GM23338 (cell line): Measurements from ENCODE around the gene ADAP1. TPM values are rescaled to one million over a fixed set of nuclear protein-coding genes. Genes with fewer than 3 reads are reported as not detected.

Source experiments
- ATAC-seq: fragments of 200-7000 bp; cut with Tn5 transposase; 3 replicates; pipeline ENCODE4 v1.9.1; 2020
- DNase-seq: peaks from one replicate; pipeline ENCODE4 v3.0.0-alpha.2; 2015; ENCODE audit warnings: low spot score
- H2AFZ ChIP-seq: fragments of 200-600 bp; sonication (generic); 2 replicates; pipeline ENCODE4 v1.8.0; 2016; ENCODE audit warnings: antibody characterized with exemption, mild to moderate bottlenecking, moderate library complexity
- H3F3A ChIP-seq: fragments of 200-600 bp; sonication (generic); replicated peaks from 2 replicates; pipeline ENCODE4 v1.8.0; 2017; ENCODE audit warnings: antibody characterized with exemption, mixed run types, low read depth
- H3K27ac ChIP-seq: fragments of 200-600 bp; sonication (generic); 2 replicates; pipeline ENCODE4 v1.6.1; 2016; ENCODE audit warnings: low read depth
- H3K27me3 ChIP-seq: fragments of 200-600 bp; sonication (generic); 2 replicates; pipeline ENCODE4 v1.8.0; 2016; ENCODE audit warnings: mild to moderate bottlenecking, mixed run types, moderate library complexity; ENCODE audit not compliant: insufficient read depth
- H3K36me3 ChIP-seq: fragments of 200-600 bp; sonication (generic); 2 replicates; pipeline ENCODE4 v1.8.0; 2016; ENCODE audit warnings: mild to moderate bottlenecking; ENCODE audit not compliant: insufficient read depth
- H3K4me1 ChIP-seq: fragments of 200-600 bp; sonication (generic); 2 replicates; pipeline ENCODE4 v1.8.0; 2016; ENCODE audit warnings: mild to moderate bottlenecking, moderate library complexity; ENCODE audit not compliant: insufficient read depth
- H3K4me2 ChIP-seq: fragments of 200-600 bp; sonication (generic); 2 replicates; pipeline ENCODE4 v1.7.1; 2017; ENCODE audit warnings: mixed run types
- H3K4me3 ChIP-seq: fragments of 200-600 bp; sonication (generic); 2 replicates; pipeline ENCODE4 v1.6.1; 2016; ENCODE audit warnings: mixed run types
- H3K79me2 ChIP-seq: fragments of 200-600 bp; sonication (generic); replicated peaks from 2 replicates; pipeline ENCODE4 v1.8.0; 2017; ENCODE audit warnings: mild to moderate bottlenecking; ENCODE audit not compliant: insufficient read depth
- H3K9me2 ChIP-seq: fragments of 200-600 bp; sonication (generic); 2 replicates; pipeline ENCODE4 v1.8.0; 2017; ENCODE audit not compliant: insufficient read depth
- H4K20me1 ChIP-seq: fragments of 200-600 bp; sonication (generic); replicated peaks from 2 replicates; pipeline ENCODE4 v1.8.0; 2017; ENCODE audit warnings: mild to moderate bottlenecking; ENCODE audit not compliant: insufficient read depth
- H3K27ac Mint-ChIP-seq: 2 replicates; pipeline ENCODE4 v1.8.0; 2020; ENCODE audit warnings: inconsistent platforms, mild to moderate bottlenecking, moderate library complexity, mixed read lengths
- H3K27me3 Mint-ChIP-seq: 3 replicates; pipeline ENCODE4 v1.8.0; 2022; ENCODE audit warnings: low read depth, mild to moderate bottlenecking, moderate library complexity, mixed read lengths, inconsistent platforms; ENCODE audit not compliant: insufficient read depth, poor library complexity
- H3K36me3 Mint-ChIP-seq: 3 replicates; pipeline ENCODE4 v1.8.0; 2021; ENCODE audit warnings: low read depth, mild to moderate bottlenecking, inconsistent platforms, moderate library complexity, mixed read lengths
- H3K4me1 Mint-ChIP-seq: 3 replicates; pipeline ENCODE4 v1.8.0; 2020; ENCODE audit warnings: mild to moderate bottlenecking, inconsistent platforms, mixed read lengths
- H3K4me3 Mint-ChIP-seq: 3 replicates; pipeline ENCODE4 v1.8.0; 2021; ENCODE audit warnings: moderate library complexity, mild to moderate bottlenecking, inconsistent platforms, mixed read lengths
- H3K9me3 Mint-ChIP-seq: 3 replicates; pipeline ENCODE4 v1.8.0; 2020; ENCODE audit warnings: moderate library complexity, mild to moderate bottlenecking, inconsistent platforms, mixed read lengths
- CREB1 ChIP-seq: fragments of 250-450 bp; sonication (Bioruptor Pico); IDR thresholded peaks from 2 replicates; pipeline ENCODE4 v1.5.0; 2020; ENCODE audit warnings: low read depth, mild to moderate bottlenecking, moderate library complexity
- EZH2 ChIP-seq: fragments of 200-600 bp; sonication (generic); IDR thresholded peaks from one replicate; pipeline ENCODE4 v1.8.0; 2017; ENCODE audit warnings: antibody characterized with exemption, mild to moderate bottlenecking, low read depth; ENCODE audit not compliant: unreplicated experiment
- JUNB ChIP-seq: IDR thresholded peaks from one replicate; pipeline ENCODE4 v1.6.1; 2016; ENCODE audit warnings: antibody characterized with exemption; ENCODE audit not compliant: unreplicated experiment
- POLR2AphosphoS5 ChIP-seq: IDR thresholded peaks from 2 replicates; pipeline ENCODE4 v1.6.1; 2016; ENCODE audit warnings: antibody characterized with exemption, low read depth
- STAT1 ChIP-seq: IDR thresholded peaks from one replicate; pipeline ENCODE4 v1.6.1; 2016; ENCODE audit warnings: antibody characterized with exemption; ENCODE audit not compliant: unreplicated experiment
- ZNF114 ChIP-seq: fragments of 250-450 bp; sonication (Bioruptor Pico); IDR thresholded peaks from 2 replicates; pipeline ENCODE4 v1.5.0; 2020; ENCODE audit warnings: mild to moderate bottlenecking, moderate library complexity
- ZNF331 ChIP-seq: fragments of 250-450 bp; sonication (Bioruptor Pico); IDR thresholded peaks from 2 replicates; pipeline ENCODE4 v1.5.0; 2020; ENCODE audit warnings: low read depth, mild to moderate bottlenecking, moderate library complexity
- ZNF462 ChIP-seq: fragments of 250-450 bp; sonication (Bioruptor Pico); IDR thresholded peaks from 2 replicates; pipeline ENCODE4 v1.5.0; 2020; ENCODE audit warnings: mild to moderate bottlenecking, moderate library complexity
- polyA plus RNA-seq: library from polyadenylated mRNA; unstranded; fragments of >200 nt; fragmentation: Nextera tagmentation; extraction: Ambion mirVana; gene quantifications from 2 replicates; pipeline ENCODE4 v1.2.1, GENCODE V29; 2016
- total RNA-seq: library from RNA; depleted of rRNA; stranded (reverse); fragments of >200 nt; shearing (Covaris generic); gene quantifications from 2 replicates; pipeline ENCODE4 v1.2.3, GENCODE V29; 2014
- TF ChIP-seq, protein P1 (sequence below), 2 experiments: fragments of 200-600 bp in 1 of 2; sonication (generic) in 1 of 2; conservative IDR thresholded peaks; 2 replicates each; pipeline versions ENCODE4 v1.5.1 to v1.6.1; 2016 to 2017; ENCODE audit warnings: antibody characterized with exemption in 2 of 2, low read depth in 2 of 2, mild to moderate bottlenecking in 2 of 2, moderate library complexity in 1 of 2
- TF ChIP-seq, protein P2 (sequence below): IDR thresholded peaks from 2 replicates; pipeline ENCODE4 v1.6.1; 2016; ENCODE audit warnings: antibody characterized with exemption

The ADAP1 gene
- total and polyA plus RNA-seq, 2 experiments from 2014 or later, result 2.2 to 9.6 TPM

DNA sequence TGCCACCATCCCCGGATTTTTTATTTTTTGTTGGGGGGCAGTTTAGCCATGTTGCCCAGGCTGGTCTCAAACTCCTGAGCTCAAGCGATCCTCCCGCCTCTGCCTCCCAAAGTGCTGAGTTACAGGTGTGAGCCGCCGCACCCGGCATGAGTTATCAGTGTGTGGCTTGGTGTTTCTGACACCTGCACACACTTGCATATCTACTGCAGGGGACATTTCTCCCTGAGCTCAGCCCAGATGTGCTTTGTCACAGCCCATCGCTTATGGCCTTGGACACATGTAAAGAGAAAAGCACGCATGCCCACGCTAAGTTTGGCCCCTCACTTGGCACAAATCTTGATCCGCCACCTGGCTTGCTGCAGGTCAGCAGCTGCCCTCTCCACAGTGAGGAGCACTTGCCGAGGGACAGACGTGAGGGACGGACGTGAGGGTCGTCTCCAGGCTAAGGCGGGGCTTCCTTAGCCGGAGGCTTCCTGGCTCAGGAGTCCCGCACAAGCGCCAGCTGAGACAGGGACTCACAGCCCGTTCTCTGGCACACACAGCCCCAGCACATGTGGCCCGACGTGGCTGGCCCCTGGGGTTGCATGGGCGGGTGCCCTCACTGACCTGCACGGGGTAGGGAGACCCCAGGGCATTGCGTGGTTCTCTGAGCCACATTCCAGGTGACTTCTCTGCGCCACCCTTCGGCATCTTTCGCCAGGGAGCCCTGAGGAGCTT is 40.3 kb upstream of the ADAP1 start:
- no peak overlapping the region for H3K4me3 Mint-ChIP-seq
- H3K4me1 Mint-ChIP-seq, result 0 out of 3 replicates have a peak, but pooled peaks cover 2% of the 10 kb centered on the region

More for the DNA sequence above, 40.3 kb upstream of the ADAP1 start:
- no peak overlapping the region for H3K27ac ChIP-seq
- no peak overlapping the region for H3K27ac Mint-ChIP-seq
- no peak for ATAC-seq
- H3K9me3 Mint-ChIP-seq, result no peaks in the 10 kb centered on the region
- no peaks in the 10 kb centered on the region for H3K36me3 ChIP-seq
- no peaks in the 10 kb centered on the region for H3K36me3 Mint-ChIP-seq
- H3K4me3 ChIP-seq, result no peak overlapping the region
- no peak for TF ChIP-seq POLR2AphosphoS5
- TF ChIP-seq ZNF114, result no peak
- no peak for TF ChIP-seq JUNB
- TF ChIP-seq ZNF331, result no peak
- no peak for TF ChIP-seq EZH2
- TF ChIP-seq ZNF462, result no peak
- no peak for TF ChIP-seq STAT1
- TF ChIP-seq CREB1 (CRISPR knock-in tag), result no peak
- TF ChIP-seq, protein P1, sequence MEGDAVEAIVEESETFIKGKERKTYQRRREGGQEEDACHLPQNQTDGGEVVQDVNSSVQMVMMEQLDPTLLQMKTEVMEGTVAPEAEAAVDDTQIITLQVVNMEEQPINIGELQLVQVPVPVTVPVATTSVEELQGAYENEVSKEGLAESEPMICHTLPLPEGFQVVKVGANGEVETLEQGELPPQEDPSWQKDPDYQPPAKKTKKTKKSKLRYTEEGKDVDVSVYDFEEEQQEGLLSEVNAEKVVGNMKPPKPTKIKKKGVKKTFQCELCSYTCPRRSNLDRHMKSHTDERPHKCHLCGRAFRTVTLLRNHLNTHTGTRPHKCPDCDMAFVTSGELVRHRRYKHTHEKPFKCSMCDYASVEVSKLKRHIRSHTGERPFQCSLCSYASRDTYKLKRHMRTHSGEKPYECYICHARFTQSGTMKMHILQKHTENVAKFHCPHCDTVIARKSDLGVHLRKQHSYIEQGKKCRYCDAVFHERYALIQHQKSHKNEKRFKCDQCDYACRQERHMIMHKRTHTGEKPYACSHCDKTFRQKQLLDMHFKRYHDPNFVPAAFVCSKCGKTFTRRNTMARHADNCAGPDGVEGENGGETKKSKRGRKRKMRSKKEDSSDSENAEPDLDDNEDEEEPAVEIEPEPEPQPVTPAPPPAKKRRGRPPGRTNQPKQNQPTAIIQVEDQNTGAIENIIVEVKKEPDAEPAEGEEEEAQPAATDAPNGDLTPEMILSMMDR (conservative IDR thresholded peaks at IDR 0.05; ENCODE audit: low read depth in 2 of 2), result no peak
- TF ChIP-seq, protein P2, sequence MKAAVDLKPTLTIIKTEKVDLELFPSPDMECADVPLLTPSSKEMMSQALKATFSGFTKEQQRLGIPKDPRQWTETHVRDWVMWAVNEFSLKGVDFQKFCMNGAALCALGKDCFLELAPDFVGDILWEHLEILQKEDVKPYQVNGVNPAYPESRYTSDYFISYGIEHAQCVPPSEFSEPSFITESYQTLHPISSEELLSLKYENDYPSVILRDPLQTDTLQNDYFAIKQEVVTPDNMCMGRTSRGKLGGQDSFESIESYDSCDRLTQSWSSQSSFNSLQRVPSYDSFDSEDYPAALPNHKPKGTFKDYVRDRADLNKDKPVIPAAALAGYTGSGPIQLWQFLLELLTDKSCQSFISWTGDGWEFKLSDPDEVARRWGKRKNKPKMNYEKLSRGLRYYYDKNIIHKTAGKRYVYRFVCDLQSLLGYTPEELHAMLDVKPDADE, result no peak
- no peaks in the 10 kb centered on the region for H3F3A ChIP-seq
- no peaks in the 10 kb centered on the region for H3K27me3 ChIP-seq
- no peaks in the 10 kb centered on the region for H3K4me1 ChIP-seq
- no peaks in the 10 kb centered on the region for H4K20me1 ChIP-seq
- DNase-seq, result no peak
- no peak overlapping the region for H2AFZ ChIP-seq
- H3K79me2 ChIP-seq, result no peaks in the 10 kb centered on the region
- H3K9me2 ChIP-seq, result no peaks in the 10 kb centered on the region
- H3K4me2 ChIP-seq, result no peak overlapping the region
- peaks cover 19% of the 10 kb centered on the region for H3K27me3 Mint-ChIP-seq
